LNCaP clone FGC (cell line): ENCODE results near the gene FAT1.

ENCODE experiments used
- DNase-seq: peaks from one replicate; pipeline ENCODE4 v3.0.0-alpha.2; 2011; ENCODE audit warnings: low read depth
- H3K4me3 ChIP-seq: 2 replicates; pipeline ENCODE4 v1.5.1; 2011; ENCODE audit warnings: mild to moderate bottlenecking, low read depth, low read length, control low read depth
- TF ChIP-seq, protein P1 (sequence below): IDR thresholded peaks from 2 replicates; pipeline ENCODE4 v1.5.1; 2012; ENCODE audit warnings: mild to moderate bottlenecking; ENCODE audit not compliant: control insufficient read depth, insufficient read depth; ENCODE audit errors: extremely low read depth

FAT1 gene

DNA sequence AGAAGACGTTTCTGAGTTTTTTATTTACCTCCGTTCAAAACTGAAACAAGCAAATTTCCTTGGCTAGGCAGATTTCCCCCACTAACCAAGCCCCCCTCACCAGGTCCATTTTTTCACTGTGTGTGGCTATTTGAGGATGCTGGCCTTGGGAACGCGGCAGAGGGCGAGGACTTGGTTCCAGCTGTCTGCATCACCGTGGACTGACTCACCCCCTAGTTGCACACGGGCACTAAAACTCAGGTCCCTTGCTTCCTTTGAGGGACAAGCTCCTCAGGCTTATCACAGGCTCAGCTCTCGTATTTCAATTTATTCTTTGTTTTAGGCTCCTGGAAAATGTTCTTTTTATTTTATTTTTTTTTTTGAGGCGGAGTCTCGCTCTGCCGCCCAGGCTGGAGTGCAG lies 159.9 kb downstream of the FAT1 start:
- TF ChIP-seq, protein P1, sequence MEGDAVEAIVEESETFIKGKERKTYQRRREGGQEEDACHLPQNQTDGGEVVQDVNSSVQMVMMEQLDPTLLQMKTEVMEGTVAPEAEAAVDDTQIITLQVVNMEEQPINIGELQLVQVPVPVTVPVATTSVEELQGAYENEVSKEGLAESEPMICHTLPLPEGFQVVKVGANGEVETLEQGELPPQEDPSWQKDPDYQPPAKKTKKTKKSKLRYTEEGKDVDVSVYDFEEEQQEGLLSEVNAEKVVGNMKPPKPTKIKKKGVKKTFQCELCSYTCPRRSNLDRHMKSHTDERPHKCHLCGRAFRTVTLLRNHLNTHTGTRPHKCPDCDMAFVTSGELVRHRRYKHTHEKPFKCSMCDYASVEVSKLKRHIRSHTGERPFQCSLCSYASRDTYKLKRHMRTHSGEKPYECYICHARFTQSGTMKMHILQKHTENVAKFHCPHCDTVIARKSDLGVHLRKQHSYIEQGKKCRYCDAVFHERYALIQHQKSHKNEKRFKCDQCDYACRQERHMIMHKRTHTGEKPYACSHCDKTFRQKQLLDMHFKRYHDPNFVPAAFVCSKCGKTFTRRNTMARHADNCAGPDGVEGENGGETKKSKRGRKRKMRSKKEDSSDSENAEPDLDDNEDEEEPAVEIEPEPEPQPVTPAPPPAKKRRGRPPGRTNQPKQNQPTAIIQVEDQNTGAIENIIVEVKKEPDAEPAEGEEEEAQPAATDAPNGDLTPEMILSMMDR, result no peak
- no peak overlapping the region for H3K4me3 ChIP-seq
- no peak for DNase-seq

GRCh38 chr4:186561748-186562147 lies 161.9 kb downstream of the FAT1 start:
- TF ChIP-seq, protein P1, result no peak
- no peak for DNase-seq
- no peak overlapping the region for H3K4me3 ChIP-seq

DNA sequence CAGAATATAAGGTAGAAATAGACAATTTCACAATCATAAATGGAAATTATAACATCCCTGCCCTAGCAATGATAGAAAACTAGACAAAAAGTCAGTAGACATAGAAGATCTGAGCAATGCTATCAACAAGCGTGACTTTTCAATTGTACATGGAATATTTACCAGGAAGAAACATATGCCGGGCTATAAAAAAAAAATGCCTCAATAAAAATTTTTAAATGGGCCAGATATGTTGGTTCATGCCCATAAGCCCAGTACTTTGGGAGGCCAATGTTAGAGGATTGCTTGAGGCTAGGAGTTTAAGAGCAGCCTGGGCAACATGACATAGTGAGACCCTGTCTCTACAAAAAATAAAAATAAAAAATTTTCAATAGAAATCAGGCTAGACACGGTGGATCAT lies 163.0 kb downstream of the FAT1 start:
- no peak for DNase-seq
- no peak overlapping the region for H3K4me3 ChIP-seq
- TF ChIP-seq, protein P1, result no peak

GRCh38 chr4:186557486-186557885 lies 166.2 kb downstream of the FAT1 start:
- TF ChIP-seq, protein P1, result no peak
- no peak for DNase-seq
- no peak overlapping the region for H3K4me3 ChIP-seq

DNA sequence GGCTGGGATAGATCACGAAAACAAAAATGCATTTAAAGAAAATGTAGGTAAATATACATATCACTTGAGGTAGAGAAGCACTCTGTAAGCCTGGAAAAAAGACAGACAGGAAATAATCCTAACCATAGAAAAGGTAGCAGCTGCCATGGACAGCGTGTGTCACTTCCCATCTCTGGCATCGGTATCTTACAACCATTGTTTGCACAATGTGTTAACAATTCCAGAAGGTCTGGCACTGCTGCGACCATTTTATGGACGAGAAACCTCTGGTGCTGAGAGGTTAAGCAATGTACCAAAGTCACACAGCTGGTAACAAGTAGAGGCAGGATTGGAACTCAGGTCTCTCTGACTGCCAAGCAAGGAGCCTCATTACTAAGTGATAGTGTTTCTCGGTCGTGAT lies 166.6 kb downstream of the FAT1 start:
- DNase-seq, result peak; percentile 49

DNA sequence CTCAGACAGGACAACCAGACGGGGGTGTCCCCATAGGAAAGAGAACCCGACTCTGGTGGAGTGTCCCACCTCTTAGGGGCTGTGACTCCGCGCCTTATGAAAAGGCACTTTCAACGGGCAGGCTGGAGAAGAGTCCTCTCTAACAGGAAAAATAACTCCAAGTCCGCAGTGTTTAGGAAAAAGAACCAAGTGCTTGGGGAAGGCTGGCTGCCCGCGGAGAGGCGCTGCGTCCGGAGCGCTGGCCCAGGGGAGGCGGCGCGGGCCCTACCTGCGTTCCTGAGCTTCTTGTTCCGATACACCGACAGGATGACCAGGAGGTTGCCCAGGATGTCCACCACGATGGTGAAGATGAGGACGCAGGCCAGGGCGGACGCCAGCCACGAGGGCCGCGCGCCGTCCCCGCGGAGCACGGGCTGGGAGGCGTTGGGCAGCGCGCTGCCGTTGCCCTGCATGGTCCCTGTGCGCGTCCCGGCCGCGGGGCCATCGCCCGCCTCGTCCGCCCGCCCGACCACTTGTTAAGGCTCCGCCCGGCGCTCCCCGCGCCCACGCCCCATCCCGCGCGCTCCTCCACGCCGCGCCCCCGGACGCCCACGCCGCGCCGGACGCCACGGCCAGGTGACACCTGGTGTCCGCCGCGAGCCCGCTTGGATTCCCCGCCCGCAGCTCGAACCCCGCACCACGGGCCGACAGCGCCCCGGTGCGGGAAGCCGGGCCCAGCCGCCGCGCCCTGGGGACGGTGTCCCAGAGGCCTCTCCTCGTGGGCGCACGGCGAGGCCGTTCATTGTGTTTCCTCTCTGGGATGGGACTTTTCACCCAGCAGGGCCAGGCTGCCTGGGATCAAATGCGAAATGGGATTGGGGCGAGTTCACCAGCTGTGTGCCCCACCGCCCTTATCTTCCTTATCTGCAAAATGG lies 168.5 kb downstream of the FAT1 start, which contains the start of gene MTNR1A:
TSS of gene MTNR1A (minus strand) at position 654 of the 914 bp plus-strand sequence. CDS start at position 452, 202 bp downstream.
- peak within 1 kb of the TSS; percentile 32 for H3K4me3 ChIP-seq
- TF ChIP-seq, protein P1, result peak; percentile 53
- DNase-seq, result no peak

More for the DNA sequence above, 166.6 kb downstream of the FAT1 start:
- TF ChIP-seq, protein P1, result no peak
- H3K4me3 ChIP-seq, result no peak overlapping the region
